SK-N-DZ (cell line): ENCODE results near the gene XKR8. TPM values are rescaled to one million over a fixed set of nuclear protein-coding genes. Genes with fewer than 3 reads are reported as not detected.
A peak's percentile ranks its signal among the peaks of the same experiment; 100 is the strongest.

Experiments used
- DNase-seq: peaks from one replicate; pipeline ENCODE4 v3.0.0-alpha.2; 2015; ENCODE audit warnings: low spot score
- polyA plus RNA-seq, 2 experiments: library from polyadenylated mRNA; depleted of rRNA; stranded (reverse); fragments of >200 nt; gene quantifications; 2 replicates each; pipeline ENCODE4 v1.2.3, GENCODE V29; 2014

The XKR8 gene, protein sequence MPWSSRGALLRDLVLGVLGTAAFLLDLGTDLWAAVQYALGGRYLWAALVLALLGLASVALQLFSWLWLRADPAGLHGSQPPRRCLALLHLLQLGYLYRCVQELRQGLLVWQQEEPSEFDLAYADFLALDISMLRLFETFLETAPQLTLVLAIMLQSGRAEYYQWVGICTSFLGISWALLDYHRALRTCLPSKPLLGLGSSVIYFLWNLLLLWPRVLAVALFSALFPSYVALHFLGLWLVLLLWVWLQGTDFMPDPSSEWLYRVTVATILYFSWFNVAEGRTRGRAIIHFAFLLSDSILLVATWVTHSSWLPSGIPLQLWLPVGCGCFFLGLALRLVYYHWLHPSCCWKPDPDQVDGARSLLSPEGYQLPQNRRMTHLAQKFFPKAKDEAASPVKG
- not detected in 2 replicates for polyA plus RNA-seq (2014; cell fraction: cytosol; rRNA removed)
- not detected in 2 replicates for polyA plus RNA-seq (2014; cell fraction: nucleus; rRNA removed)

DNA sequence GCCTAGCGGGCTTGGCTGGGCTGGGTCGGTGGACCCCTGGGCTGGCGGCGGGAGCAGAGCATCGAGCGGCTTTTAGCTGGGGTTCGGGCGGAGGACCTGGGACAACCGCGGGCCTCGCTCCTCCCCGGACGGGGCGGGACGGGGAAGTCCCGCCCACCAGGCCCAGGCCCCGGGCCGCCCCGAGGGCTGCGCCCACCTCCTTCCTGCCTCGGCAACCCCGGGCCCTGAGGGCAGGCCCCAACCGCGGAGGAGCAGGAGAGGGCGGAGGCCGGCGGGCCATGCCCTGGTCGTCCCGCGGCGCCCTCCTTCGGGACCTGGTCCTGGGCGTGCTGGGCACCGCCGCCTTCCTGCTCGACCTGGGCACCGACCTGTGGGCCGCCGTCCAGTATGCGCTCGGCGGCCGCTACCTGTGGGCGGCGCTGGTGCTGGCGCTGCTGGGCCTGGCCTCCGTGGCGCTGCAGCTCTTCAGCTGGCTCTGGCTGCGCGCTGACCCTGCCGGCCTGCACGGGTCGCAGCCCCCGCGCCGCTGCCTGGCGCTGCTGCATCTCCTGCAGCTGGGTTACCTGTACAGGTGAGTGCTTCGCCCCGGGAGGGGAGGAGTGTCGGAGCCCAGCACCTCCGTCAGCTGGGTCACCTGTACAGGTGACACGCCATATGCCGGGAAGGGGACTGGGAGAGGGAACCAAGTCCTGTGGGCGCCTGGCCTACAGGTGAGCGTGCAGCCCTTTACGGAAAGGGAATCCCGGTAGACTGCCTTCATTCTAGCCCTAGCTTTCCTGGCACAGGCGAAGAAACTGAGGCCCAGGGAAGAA lies at the start of gene XKR8:
XKR8 (plus strand) TSS at position 182 of the 812 bp plus-strand sequence; CDS start at position 279, 97 bp downstream.
- no peak for DNase-seq

DNA sequence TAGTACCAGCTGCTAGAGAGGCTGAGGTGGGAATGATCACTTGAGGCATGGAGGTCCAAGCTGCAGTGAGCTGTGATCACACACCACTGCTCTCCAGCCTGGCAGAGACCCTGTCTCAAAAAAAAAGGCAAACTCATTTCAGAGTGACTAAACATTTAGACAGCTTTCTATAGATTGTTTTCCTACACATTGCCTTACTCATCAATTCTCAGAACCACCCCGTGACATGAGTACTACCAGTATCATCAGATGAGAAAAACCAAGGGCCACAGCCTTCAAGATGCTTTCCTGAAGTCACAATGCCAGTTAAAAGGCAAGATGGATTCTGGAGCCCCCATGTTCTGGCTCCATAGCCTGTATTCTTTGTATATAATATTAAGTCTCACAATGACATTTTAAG lies 47.3 kb upstream of the XKR8 start:
- no peak for DNase-seq

DNA sequence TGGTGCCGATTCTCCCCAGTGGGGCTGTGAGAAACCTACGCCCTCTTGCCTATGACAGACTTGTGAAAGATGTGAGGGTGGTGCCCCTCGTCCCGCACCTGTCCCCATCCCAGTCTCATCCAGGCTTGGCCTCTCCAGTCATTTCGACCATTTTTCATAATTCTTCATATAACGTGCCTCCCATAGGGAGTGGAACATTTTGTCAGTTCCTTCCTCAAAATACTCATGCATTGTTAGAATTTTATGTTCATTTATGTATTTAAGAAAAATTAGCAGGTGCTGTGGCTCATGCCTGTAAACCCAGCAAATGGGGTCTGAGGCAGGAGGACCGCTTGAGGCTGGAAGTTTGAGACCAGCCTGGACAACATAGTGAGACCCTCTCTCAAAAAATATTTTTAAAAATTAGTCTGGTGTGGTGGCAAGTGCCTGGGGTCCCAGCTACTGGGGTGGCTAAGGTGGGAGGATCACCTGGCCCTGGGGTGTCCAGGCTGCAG lies 44.6 kb upstream of the XKR8 start:
- DNase-seq: no peak

DNA sequence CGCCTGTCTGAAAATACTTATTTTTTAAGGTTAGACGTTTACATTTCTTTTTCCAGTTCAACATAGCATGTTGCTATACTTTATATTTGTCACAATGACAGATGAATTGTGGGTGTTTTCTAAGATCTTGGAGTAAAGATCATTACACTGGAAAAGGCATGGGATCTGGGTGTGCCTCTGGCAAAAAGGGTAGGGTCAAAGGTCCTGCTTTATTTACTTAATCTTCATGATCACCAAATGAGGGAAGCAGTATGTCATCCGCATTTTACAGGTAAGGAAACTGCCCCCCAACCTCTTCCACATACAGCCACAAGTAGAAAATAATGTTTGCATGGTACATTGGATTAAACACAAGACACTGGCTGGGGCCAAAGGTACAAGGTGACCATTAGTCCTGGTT lies 37.5 kb upstream of the XKR8 start:
- DNase-seq: no peak

DNA sequence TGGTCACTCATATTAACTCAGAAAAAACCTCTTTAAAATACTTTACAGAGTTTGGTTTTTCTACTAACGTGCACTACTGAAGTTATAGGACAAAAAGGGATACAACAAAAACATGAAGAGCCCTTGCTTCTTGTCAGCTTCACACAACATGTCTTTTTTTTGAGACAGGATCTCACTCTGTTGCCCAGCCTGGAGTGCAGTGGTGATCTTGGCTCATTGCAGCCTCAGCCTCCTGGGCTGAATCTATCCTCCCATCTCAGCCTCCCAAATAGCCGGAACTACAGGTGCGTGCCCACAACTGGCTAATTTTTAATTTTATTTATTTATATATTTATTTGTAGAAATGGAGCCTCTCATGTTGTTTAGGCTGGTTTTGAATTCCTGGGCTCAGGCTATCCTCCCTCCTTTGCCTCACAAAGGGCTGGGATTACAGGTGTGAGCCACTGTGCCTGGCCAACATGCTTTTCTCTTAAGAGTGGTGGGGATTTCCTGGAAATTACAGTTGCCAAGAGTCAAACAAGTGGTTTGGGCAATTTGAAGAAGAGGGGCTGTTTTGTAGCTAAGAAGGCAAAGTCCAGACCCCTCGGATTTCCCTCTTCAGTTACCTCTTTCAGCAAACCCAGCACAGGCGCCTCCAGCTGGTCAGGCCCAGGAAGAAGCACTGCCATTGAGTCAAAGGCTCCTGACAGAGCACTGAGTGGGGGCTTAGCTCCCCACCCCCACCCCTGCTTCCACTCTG lies 31.4 kb upstream of the XKR8 start:
- no peak for DNase-seq

DNA sequence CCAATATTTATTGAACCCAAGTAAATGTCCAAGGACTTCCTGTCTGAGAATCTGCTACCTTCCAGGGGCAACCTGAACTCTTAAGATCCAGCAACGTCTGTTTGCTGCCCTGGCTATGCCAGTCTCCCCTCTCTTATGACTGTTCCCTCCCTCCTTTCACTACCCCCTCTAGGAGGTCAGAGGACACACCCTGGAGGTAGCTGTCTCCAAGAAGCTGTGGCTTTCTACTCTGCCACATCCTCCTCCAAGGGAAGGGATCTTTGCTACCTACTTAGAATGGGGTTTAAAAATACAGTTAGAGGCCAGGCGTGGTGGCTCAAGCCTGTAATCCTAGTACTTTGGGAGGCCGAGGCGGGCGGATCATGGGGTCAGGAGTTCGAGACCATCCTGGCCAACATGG lies 28.6 kb upstream of the XKR8 start:
- DNase-seq: no peak

DNA sequence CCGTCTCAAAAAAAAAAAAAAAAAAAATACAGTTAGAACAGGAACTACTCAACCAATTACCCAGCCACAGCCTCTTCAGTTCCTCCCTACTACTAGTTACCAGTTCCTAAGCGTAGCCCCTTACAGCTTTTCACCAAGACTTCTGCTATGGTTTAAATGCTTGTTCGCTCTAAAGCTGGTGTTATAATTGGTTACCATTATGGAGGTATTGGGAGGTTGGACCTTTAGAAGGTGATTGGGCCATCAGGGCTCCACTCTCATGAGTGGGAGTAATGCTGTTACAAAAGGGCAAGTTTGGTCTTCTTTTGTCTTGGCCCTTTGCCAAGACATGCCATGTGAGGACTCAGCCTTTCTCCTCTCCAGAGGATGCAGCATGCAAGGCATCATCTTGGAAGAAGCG lies 28.0 kb upstream of the XKR8 start:
- DNase-seq: no peak

DNA sequence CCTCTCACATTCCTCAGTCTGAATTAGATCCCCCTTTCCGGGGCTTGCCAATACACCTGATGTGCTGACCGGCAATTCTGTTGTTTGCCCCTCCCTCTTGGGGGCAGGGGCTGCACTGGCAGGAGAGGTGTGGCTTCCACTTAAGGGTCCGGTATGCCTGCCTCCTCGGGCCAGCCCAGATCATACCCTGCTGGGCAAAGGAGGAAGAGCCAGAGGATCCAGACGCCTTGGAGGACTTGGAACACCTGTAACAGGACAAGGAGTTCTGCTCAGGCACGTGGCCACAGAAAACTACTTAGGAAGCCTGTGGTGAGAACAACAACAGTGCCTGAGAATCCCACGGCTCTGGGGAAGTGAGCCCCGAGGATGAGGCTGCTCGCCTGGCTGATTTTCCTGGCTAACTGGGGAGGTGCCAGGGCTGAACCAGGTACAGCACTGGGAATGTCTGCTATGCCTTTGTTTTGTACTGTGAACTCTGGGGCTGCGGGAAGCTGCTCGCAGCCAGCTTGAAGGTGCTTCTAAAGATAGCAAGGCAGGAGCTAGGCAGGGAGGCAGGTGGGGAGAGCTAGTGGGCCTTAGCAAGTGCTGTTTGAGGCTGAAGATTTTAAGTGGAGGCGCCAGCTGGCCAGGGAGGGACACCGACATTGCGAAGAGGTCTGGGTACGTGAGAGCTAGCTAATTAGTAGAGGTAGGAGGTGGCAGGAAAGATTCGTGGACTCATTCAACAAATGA lies 24.8 kb upstream of the XKR8 start, which contains the start of gene SMPDL3B:
SMPDL3B (plus strand) TSS at position 183 of the 732 bp plus-strand sequence; CDS start at position 367, 184 bp downstream.
- peak; percentile 40 for DNase-seq

DNA sequence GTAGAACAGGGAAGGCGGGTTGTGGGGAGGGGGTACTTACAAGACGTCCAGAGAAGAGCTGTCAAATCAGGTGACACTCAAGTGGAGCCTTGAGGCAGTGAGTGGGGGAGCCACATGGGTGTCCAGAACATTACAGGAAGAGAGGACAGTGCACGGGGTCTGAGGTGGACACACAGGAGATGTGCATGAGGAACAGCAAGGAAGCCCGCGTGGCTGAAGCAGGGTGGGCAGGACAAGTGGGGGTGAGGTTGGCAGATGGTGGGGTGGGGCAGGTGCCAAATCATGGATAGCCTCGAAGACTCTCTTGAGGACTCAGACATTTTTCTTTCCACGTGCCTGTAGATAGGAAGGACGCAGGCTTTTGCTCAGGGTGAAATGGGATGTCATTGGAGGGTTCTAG lies 24.1 kb upstream of the XKR8 start:
- DNase-seq: no peak

DNA sequence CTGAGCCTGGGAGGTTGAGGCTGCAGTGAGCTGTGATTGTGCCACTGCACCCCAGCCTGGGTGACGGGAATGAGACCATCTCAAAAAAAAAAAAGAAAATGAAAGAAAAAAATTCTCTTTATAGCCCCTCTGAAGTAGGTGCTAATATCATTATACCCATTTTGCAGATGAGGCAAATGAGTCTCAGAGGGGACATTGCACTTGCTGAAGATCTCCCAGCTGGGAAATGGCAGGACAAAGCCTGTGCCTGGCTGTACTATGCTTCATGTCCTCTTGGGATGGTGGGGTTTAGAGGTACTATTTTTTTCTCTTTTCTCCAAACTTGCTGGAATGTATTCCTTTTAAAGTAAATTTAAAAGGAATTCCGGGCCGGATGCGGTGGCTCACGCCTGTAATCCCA lies 23.4 kb upstream of the XKR8 start:
- no peak for DNase-seq

DNA sequence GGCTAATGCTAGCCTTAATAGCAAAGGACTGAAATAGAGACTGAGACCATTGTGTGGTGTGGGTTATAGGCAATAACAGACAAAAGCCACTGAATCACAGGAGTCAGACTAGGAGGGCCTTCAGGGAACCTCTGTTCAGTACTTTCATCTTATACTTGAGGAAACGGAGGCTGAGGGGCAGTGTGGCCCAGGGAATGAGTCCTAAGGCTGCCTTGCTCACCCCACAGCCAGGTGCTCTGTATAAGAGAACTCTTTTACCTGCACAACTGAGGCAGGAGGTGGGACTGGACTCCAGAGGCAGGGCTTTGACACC lies 22.3 kb upstream of the XKR8 start:
- DNase-seq: no peak

DNA sequence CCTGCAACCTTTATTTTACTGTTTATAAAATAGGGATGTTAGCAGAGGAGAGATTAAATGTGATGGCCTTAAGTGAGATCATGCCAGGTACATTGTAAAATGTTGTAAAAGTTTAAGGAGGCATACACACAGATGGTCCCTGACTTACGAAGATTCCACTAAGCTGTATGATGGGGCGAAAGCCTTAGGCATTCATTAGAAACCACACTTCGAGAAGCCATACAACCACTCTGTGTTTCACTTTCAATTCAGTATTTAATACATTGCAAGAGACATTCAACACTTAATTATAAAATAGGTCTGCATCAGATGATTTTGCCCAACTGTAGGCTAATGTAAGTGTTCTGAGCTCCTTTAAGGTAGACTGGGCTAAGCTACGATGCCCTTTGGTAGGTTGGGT lies 21.3 kb upstream of the XKR8 start:
- no peak for DNase-seq

DNA sequence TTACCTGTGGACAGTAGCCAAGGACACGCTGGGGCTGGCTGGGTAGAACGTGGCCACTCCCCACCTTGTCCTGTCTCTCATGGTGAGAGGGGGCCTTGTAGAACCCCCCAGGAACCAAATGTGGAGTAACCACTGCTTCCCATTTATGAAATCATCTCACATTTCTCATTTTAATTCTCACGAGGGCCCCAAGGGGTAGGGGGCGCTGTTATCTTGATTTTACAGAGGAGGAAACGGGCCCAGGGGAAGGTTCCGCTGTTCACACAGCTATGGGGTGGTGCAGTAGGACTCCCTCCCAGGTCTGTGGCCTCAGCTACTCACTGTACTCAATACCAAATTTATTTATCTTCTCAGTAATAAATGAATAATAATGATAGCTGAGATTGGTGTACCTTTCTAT lies 19.5 kb upstream of the XKR8 start:
- DNase-seq: no peak

DNA sequence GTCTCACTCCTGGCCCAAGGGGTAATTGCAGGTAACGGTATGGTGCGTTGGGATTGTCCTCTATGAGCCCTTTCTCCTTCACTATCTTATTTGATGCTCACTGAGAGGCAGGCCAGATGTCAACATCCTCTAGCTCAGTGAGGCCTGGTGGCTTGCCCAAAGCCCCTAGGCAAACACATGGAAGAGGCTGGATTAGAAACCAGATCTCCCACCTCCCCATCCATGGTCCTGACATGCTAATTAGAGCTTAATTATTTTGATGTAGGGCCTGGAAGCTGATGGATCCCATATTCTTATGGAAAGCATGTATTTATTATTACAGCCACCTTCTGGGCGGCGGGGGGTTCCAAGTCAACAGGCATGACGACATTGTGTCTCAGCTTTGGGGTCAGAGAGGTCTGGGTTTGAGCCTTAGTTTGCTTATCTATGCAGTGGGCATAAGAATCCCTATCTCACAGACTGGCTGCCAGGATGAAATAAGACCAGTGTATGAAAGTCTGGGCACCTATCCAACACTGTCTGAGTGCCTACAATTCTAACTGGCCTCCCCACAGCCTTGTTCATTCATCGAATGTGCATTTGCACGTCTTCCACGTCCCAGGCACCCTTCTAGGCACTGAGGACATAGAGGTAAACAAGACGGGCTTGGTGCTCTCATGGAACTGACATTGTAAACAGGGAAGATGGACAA lies 18.8 kb upstream of the XKR8 start:
- DNase-seq: no peak

DNA sequence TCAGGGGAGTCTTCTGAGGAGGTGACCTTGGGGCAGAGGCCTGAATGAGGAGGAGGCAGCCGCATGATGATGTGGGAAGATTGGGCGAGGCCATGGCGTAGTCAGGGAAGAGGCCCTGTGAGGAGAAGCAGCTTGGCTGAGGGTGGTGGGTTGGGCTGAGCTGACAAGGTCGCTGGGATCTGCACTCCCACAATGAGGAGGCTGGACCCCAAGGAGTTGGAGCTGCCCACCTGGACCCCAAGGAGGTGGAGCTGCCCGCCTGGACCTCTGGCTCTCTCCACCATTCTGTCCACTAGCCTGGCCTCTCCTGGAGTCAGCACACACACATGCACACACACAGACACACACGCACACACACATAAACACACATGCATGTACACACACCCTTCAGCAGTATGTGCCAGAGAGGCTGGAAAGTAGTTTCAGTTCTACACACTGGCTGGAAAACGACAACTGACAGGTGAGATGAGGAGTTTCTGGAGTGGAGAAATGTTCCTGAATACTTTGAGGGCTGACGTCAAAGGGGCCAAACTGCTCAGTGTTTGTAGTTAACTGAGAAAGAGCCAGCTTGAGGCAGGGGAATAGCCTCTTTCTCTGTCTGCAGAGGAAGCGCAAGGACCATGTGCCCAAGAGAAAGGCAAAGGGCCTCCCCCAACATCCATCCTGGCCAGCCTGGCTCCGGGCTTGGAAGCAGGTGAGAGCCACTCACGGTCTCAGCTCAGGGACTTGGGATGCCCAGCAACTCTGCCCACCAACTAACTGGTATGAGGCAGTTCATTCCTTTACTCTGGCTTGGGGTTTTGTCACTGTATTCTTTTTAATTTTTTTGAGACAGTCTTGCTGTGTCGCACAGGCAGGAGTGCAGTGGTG lies 17.9 kb upstream of the XKR8 start:
- no peak for DNase-seq

DNA sequence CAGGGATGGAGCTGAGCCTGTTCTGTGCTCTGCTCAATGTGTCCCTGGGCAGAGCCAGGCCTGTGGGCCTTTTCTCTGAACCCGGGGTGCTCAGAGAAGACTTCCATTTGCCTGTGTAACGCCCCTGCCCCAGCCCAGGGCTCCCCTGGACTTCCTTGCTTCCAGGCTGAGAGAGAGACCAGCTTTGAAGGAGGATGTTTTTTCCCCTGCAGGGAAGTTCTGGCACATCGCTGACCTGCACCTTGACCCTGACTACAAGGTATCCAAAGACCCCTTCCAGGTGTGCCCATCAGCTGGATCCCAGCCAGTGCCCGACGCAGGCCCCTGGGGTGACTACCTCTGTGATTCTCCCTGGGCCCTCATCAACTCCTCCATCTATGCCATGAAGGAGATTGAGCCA lies 14.8 kb upstream of the XKR8 start:
- no peak for DNase-seq

DNA sequence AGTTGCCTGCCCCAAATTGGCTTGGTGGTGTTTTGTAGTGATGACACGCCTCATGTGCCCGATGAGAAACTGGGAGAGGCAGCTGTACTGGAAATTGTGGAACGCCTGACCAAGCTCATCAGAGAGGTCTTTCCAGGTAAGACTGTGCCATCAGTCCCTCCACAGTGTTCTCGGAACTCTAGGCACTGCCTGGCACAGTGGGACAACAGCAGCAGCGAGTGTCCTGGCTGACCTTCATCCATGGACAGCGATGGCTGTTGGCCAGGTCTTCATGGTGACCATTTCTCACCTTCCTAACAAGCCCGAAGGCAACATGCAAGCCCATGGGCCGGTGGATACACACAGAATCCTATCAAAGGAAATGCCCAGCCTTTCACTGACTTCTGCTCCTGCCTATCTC lies 10.7 kb upstream of the XKR8 start:
- no peak for DNase-seq

DNA sequence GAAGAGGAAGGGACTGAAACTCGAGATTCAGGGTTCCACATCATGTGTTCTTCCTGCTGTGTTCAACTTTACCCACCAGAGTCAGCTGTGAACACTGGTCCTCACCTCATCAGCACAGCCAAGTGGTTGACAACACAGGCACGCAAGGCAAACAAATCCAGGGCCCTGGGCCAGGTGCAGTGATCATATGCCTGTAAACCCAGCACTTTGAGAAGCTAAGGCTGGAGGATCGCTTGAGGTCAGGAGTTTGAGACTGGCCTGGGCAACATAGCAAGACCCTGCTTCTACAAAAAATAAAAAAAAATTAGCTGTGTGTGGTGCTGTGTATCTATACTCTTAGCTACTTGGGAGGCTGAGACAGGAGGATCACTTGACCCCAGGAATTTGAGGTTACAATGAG lies 8.4 kb upstream of the XKR8 start:
- DNase-seq: no peak

DNA sequence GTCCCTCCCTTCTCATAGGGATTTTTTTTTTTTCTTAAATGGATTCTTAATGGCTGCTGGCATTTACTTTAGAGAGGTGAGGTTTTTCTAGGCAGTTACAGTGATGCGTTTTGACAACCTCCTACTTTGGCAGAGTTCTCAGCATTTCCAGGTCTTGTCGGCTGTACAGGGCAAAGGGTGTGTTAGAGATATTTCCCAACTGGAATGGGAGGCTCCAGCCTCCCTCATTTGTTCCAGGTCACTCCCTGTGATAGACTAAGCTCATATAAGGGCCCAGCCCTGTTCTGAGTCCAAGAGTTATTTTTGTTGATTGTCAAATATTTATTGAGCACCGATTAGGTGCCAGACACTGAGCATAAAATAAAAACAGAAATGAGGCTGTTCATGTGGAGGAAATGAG lies 7.6 kb upstream of the XKR8 start:
- no peak for DNase-seq

DNA sequence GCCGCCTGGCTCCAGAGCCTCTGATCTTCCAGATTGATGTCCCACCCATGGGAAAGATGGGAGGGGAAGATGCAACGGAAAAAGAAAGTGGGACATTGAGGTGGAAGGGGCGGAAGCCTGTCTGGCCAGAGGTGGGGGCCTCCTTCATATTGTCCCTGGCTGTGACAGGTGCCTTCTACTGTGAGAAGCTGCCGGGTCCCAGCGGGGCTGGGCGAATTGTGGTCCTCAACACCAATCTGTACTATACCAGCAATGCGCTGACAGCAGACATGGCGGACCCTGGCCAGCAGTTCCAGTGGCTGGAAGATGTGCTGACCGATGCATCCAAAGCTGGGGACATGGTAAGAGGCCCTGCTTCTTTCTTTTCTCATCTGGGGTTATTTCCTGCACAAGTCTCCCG lies 5.6 kb upstream of the XKR8 start:
- no peak for DNase-seq
